Activated CD4-positive, alpha-beta T cell treated with anti-CD3 and anti-CD28 coated beads, Interleukin-2, amount 10 ng/mL, durations not matched to agents 24 days and 14 days (primary cell): Measurements from ENCODE around the gene PSMD4. TPM values are rescaled to one million over a fixed set of nuclear protein-coding genes. Genes with fewer than 3 reads are reported as not detected.

Experiments used
- DNase-seq: peaks from one replicate; pipeline ENCODE4 v3.0.0; 2022
- H3K27ac Mint-ChIP-seq: one replicate; pipeline ENCODE4 v1.8.0; 2022; ENCODE audit warnings: mild to moderate bottlenecking, mixed read lengths
- H3K27me3 Mint-ChIP-seq: one replicate; pipeline ENCODE4 v1.8.0; 2022; ENCODE audit warnings: mixed read lengths
- H3K36me3 Mint-ChIP-seq: one replicate; pipeline ENCODE4 v1.8.0; 2022; ENCODE audit warnings: low read depth, mild to moderate bottlenecking, mixed read lengths
- H3K4me1 Mint-ChIP-seq: one replicate; pipeline ENCODE4 v1.8.0; 2021; ENCODE audit warnings: mixed read lengths
- H3K4me3 Mint-ChIP-seq: one replicate; pipeline ENCODE4 v1.8.0; 2022; ENCODE audit warnings: mild to moderate bottlenecking, moderate library complexity, mixed read lengths
- H3K9me3 Mint-ChIP-seq: one replicate; pipeline ENCODE4 v1.8.0; 2021; ENCODE audit warnings: mixed read lengths
- intact Hi-C: fragments of 100-400 bp; cut with micrococcal nuclease; formaldehyde crosslinking; loops from one replicate; pipeline ENCODE4 v1.15.1; 2023
- total RNA-seq: library from RNA; stranded (reverse); gene quantifications from 2 replicates; pipeline ENCODE4 v1.2.3, GENCODE V29; 2022

Gene PSMD4
- total RNA-seq, 1 donor from 2014 or later = 304 TPM

- no peak for DNase-seq
- Mint-ChIP-seq H3K27me3 (no peaks in the 10 kb centered on the region), H3K27ac (no peak overlapping the region), H3K4me3 (no peak overlapping the region), H3K9me3 (no peaks in the 10 kb centered on the region), H3K36me3 (peaks cover 54% of the 10 kb centered on the region), H3K4me1 (no peaks in the 10 kb centered on the region)
- intact Hi-C loops = no loop called here
Measured at GRCh38 chr1:151294742-151295462, 40.4 kb downstream of the PSMD4 start.

- H3K9me3 Mint-ChIP-seq = no peaks in the 10 kb centered on the region
- no peaks in the 10 kb centered on the region for H3K27me3 Mint-ChIP-seq
- H3K4me3 Mint-ChIP-seq = no peak overlapping the region
- DNase-seq = no peak
- H3K4me1 Mint-ChIP-seq = peaks cover 32% of the 10 kb centered on the region
- no peak overlapping the region for H3K27ac Mint-ChIP-seq
- peaks cover 71% of the 10 kb centered on the region for H3K36me3 Mint-ChIP-seq
- intact Hi-C loops = loop anchor here (2.0 to 5.0 kb wide), 2 partner anchors 17 to 87 kb away; partner anchors contain the start of genes PI4KB and PSMB4
Measured at GRCh38 chr1:151309811-151310323, 55.3 kb downstream of the PSMD4 start.

DNA sequence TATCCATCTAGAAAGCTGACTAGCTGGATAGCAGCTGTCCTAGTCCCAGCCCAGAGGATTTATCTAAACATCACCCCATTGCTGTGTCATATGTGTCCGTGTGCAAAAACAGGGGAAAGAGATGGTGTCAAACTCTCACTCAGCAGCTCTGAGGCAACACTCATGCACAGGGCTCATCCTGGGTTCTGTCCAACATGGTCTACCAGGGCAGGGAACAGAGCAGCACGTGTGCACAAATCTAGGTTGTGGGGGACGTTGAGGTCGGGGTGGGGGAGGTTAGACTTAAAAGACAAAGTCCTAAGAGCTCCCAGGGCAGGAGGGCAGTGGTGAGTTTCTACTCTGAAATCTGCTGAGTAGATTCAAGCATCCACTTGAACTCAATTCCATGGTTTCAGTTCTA lies 56.5 kb downstream of the PSMD4 start:
- Mint-ChIP-seq H3K9me3 (no peaks in the 10 kb centered on the region), H3K27me3 (no peaks in the 10 kb centered on the region), H3K27ac (peak overlapping the region; percentile 94), H3K4me1 (peaks cover 32% of the 10 kb centered on the region), H3K36me3 (peaks cover 69% of the 10 kb centered on the region), H3K4me3 (no peak overlapping the region)
- intact Hi-C loops = loop anchor here (1.0 to 5.0 kb wide), 5 partner anchors 11 to 86 kb away; partner anchors contain the start of genes PI4KB, PSMB4 and RFX5
- no peak for DNase-seq

DNA sequence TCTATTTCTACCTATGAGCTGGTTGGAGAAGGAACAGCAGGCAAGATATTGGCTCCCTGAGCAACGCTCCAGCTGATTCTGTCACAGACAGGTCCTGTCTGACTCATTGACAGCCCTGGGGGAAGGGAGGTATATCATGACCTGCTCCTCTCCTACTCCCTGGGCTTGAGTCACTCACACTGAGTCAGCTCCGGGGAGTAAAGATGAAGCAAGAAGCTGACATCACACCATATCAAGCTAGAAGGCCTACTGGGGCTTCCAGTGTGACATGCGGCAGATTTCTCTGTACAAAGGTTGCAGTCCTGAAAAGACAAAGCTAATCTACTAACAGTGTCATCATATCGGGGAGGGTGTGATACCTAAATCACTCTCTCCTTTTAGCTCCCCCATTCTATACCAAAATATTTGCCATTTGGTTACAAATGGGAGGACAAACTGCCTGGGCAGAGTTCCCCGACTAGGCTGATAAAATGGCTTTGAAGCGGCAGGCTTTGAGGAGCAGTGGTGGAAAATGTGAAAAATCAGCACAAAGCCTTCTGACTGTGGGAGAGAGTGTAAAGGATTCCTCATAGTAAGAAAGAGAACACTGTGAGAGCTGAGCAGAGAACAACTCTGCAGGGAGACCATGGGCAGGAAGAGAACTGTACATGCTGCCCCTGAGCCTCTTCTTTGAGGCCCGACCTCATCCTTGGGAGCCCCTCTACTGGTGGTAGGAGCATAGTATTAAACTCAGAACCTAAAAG lies 57.2 kb downstream of the PSMD4 start:
- H3K4me1 Mint-ChIP-seq = peaks cover 32% of the 10 kb centered on the region
- no peaks in the 10 kb centered on the region for H3K9me3 Mint-ChIP-seq
- intact Hi-C loops = loop anchor here (1.0 to 5.0 kb wide), 5 partner anchors 11 to 86 kb away; partner anchors contain the start of genes PI4KB, PSMB4 and RFX5
- peaks cover 68% of the 10 kb centered on the region for H3K36me3 Mint-ChIP-seq
- H3K27me3 Mint-ChIP-seq = no peaks in the 10 kb centered on the region
- H3K27ac Mint-ChIP-seq = peak overlapping the region; percentile 94
- peak overlapping the region; percentile 57 for H3K4me3 Mint-ChIP-seq
- DNase-seq = peak; percentile 85

DNA sequence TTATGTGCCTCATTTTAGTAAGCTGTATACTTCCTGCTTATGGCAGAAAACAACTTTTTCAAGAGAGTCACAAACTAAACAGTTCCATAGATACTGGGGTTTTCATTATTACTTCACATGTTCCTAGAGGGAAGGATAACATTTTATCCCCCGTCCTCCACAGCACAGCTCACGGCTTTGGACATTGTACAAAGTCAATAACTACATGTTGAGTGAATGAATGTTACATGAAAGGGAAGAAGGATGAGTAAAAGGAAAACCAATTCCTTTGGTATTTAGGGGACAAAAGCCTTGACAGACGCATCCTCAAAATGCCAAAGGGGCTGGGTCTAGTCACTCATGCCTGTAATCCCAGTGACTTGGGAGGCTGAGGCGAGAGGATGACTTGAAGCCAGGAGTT lies 57.9 kb downstream of the PSMD4 start:
- peaks cover 32% of the 10 kb centered on the region for H3K4me1 Mint-ChIP-seq
- H3K27me3 Mint-ChIP-seq = no peaks in the 10 kb centered on the region
- intact Hi-C loops = loop anchor here (5.0 kb wide), 1 partner anchor 85 kb away; the partner anchor contains the start of gene PSMB4
- H3K4me3 Mint-ChIP-seq = peak overlapping the region; percentile 57
- peak overlapping the region; percentile 94 for H3K27ac Mint-ChIP-seq
- no peaks in the 10 kb centered on the region for H3K9me3 Mint-ChIP-seq
- DNase-seq = no peak
- H3K36me3 Mint-ChIP-seq = peaks cover 63% of the 10 kb centered on the region

DNA sequence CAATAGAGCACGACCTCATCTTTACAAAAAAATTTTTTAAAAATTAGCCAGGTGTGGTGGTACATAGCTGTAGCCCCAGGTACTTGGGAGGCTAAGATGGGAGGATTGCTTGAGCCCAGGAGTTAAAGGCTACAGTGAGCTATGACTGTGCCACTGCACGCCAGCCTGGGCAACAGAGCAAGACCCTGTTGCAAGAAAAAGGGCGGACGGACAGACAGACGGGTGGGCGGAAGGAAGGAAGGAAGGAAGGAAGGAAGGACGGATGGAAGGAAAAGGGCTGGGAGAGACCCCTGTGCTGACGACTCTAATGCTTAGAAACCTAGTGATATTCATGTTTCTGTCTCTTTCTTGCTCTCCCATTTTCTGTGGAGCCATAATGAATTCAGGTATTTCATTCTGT lies 58.3 kb downstream of the PSMD4 start:
- Mint-ChIP-seq H3K27ac (peak overlapping the region; percentile 94), H3K4me1 (peaks cover 32% of the 10 kb centered on the region), H3K27me3 (no peaks in the 10 kb centered on the region), H3K4me3 (no peak overlapping the region), H3K36me3 (peaks cover 63% of the 10 kb centered on the region), H3K9me3 (no peaks in the 10 kb centered on the region)
- intact Hi-C loops = loop anchor here (5.0 kb wide), 1 partner anchor 84 kb away; the partner anchor contains the start of gene PSMB4
- DNase-seq = no peak

DNA sequence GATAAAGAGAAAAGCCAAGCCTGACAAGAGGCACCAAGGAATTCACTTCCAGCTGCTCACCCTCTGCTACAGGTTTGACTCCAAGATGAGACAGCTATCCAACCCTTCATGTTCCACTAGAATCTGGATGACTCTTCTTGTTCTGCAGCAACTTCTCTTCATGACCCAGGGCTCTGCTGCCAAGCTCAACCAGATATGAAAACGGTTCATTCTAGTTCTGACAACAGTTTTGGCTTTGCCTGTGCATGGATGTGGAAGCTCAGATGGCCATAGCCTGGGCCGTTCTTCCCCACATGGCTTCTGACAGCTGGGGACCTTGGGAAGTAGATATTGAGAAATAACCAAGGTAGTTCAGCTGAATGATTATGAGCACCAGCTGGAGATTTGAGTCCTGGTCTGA lies 59.0 kb downstream of the PSMD4 start:
- no peaks in the 10 kb centered on the region for H3K9me3 Mint-ChIP-seq
- DNase-seq = no peak
- intact Hi-C loops = loop anchor here (5.0 kb wide), 1 partner anchor 84 kb away; the partner anchor contains the start of gene PSMB4
- no peaks in the 10 kb centered on the region for H3K27me3 Mint-ChIP-seq
- peaks cover 58% of the 10 kb centered on the region for H3K36me3 Mint-ChIP-seq
- H3K4me3 Mint-ChIP-seq = no peak overlapping the region
- H3K27ac Mint-ChIP-seq = peak overlapping the region; percentile 25
- H3K4me1 Mint-ChIP-seq = peaks cover 32% of the 10 kb centered on the region

- Mint-ChIP-seq H3K4me3 (no peak overlapping the region), H3K36me3 (peaks cover 57% of the 10 kb centered on the region), H3K27ac (no peak overlapping the region), H3K9me3 (no peaks in the 10 kb centered on the region), H3K27me3 (no peaks in the 10 kb centered on the region), H3K4me1 (peaks cover 36% of the 10 kb centered on the region)
- intact Hi-C loops = loop anchor here (5.0 kb wide), 1 partner anchor 83 kb away; the partner anchor contains the start of gene PSMB4
- no peak for DNase-seq
Measured at GRCh38 chr1:151314137-151314875, 59.8 kb downstream of the PSMD4 start.

GRCh38 chr1:151315565-151316235 lies 61.2 kb downstream of the PSMD4 start:
- H3K27me3 Mint-ChIP-seq = no peaks in the 10 kb centered on the region
- H3K36me3 Mint-ChIP-seq = peaks cover 66% of the 10 kb centered on the region
- H3K27ac Mint-ChIP-seq = no peak overlapping the region
- no peak overlapping the region for H3K4me3 Mint-ChIP-seq
- H3K9me3 Mint-ChIP-seq = no peaks in the 10 kb centered on the region
- intact Hi-C loops = no loop called here
- no peak for DNase-seq
- peaks cover 35% of the 10 kb centered on the region for H3K4me1 Mint-ChIP-seq

Other genes starting within 250 kb of the PSMD4 start
- gene MINDY1, start 247.8 kb upstream of the PSMD4 start, total RNA-seq = 11.5 and 12.5 TPM in 2 replicates
- 13.3 and 15.2 TPM in 2 replicates for gene PRUNE1, start 246.3 kb upstream of the PSMD4 start, total RNA-seq
- gene BNIPL, start 218.1 kb upstream of the PSMD4 start, total RNA-seq = 0.85 and 1.8 TPM in 2 replicates
- 1.0 and 1.2 TPM in 2 replicates for gene C1orf56, start 207.0 kb upstream of the PSMD4 start, total RNA-seq
- 189 and 190 TPM in 2 replicates for gene CDC42SE1, start 195.1 kb upstream of the PSMD4 start, total RNA-seq
- 2.9 and 3.0 TPM in 2 replicates for gene MLLT11, start 194.3 kb upstream of the PSMD4 start, total RNA-seq
- 19.4 and 20.3 TPM in 2 replicates for gene GABPB2, start 184.0 kb upstream of the PSMD4 start, total RNA-seq
- 2.3 and 2.5 TPM in 2 replicates for gene SEMA6C, start 108.1 kb upstream of the PSMD4 start, total RNA-seq
- 29.4 and 32.5 TPM in 2 replicates for gene TNFAIP8L2, start 98.1 kb upstream of the PSMD4 start, total RNA-seq
- 4.7 and 5.2 TPM in 2 replicates for gene LYSMD1, start 88.8 kb upstream of the PSMD4 start, total RNA-seq
- gene SCNM1, start 88.6 kb upstream of the PSMD4 start, total RNA-seq = 96.7 and 100 TPM in 2 replicates
- 1.3 and 1.8 TPM in 2 replicates for gene TMOD4, start 78.8 kb upstream of the PSMD4 start, total RNA-seq
- 86.7 and 92.3 TPM in 2 replicates for gene VPS72, start 64.5 kb upstream of the PSMD4 start, total RNA-seq
- gene PIP5K1A, start 56.2 kb upstream of the PSMD4 start, total RNA-seq = 97.7 and 98.7 TPM in 2 replicates
- 25.4 and 26.8 TPM in 2 replicates for gene ZNF687, start 27.6 kb downstream of the PSMD4 start, total RNA-seq
- gene PI4KB, start 72.7 kb downstream of the PSMD4 start, total RNA-seq = 57.1 and 59.2 TPM in 2 replicates
- 69.2 and 73.1 TPM in 2 replicates for gene RFX5, start 92.5 kb downstream of the PSMD4 start, total RNA-seq
- gene SELENBP1, start 118.0 kb downstream of the PSMD4 start, total RNA-seq = not detected in 2 replicates
- gene PSMB4, start 144.8 kb downstream of the PSMD4 start, total RNA-seq = 452 and 456 TPM in 2 replicates
- gene POGZ, start 204.8 kb downstream of the PSMD4 start, total RNA-seq = 82.6 and 86.5 TPM in 2 replicates